Fibroblast of lung (primary cell): Measurements from ENCODE around the gene DPY19L1. TPM values are rescaled to one million over a fixed set of nuclear protein-coding genes. Genes with fewer than 3 reads are reported as not detected.
"Not testable (repeated sequence)": the region's sequence is repeated elsewhere in the genome, so short reads cannot be mapped to it uniquely, and the experiment has no call there.

Experiments used
- DNase-seq, 2 donors: peaks; one replicate each; pipeline versions ENCODE4 v3.0.0 to v3.0.0-alpha.2; 2010; ENCODE audit warnings: low read depth in 2 of 2
- H2AFZ ChIP-seq: 2 replicates; pipeline ENCODE4 v1.5.1; 2012; ENCODE audit warnings: low read length, control low read depth, inconsistent platforms
- H3K27ac ChIP-seq: 2 replicates; pipeline ENCODE4 v1.5.1; 2011; ENCODE audit warnings: low read length, control low read depth; ENCODE audit not compliant: insufficient read depth
- H3K27me3 ChIP-seq: 2 replicates; pipeline ENCODE4 v1.5.1; 2011; ENCODE audit warnings: mild to moderate bottlenecking, low read length; ENCODE audit not compliant: control insufficient read depth, insufficient read depth
- H3K36me3 ChIP-seq: 2 replicates; pipeline ENCODE4 v1.5.1; 2011; ENCODE audit warnings: low read length; ENCODE audit not compliant: control insufficient read depth, insufficient read depth
- H3K4me1 ChIP-seq: 2 replicates; pipeline ENCODE4 v1.5.1; 2011; ENCODE audit warnings: low read length; ENCODE audit not compliant: control insufficient read depth, insufficient read depth; ENCODE audit errors: extremely low read depth
- H3K4me2 ChIP-seq: 2 replicates; pipeline ENCODE4 v1.5.1; 2011; ENCODE audit warnings: low read length, control low read depth; ENCODE audit not compliant: insufficient read depth; ENCODE audit errors: extremely low read depth
- H3K4me3 ChIP-seq, 4 experiments: fragments of 200-600 bp in 1 of 4; sonication (generic) in 1 of 4; replicated peaks in 1 of 4; 2 replicates each; pipeline ENCODE4 v1.5.1; 2011 to 2016; ENCODE audit warnings: low read length in 4 of 4, low read depth in 3 of 4, mild to moderate bottlenecking in 3 of 4, control low read depth in 2 of 4, inconsistent platforms in 1 of 4, mixed read lengths in 1 of 4; ENCODE audit not compliant: insufficient read depth in 1 of 4; ENCODE audit errors: control extremely low read depth in 1 of 4
- H3K79me2 ChIP-seq: 2 replicates; pipeline ENCODE4 v1.5.1; 2012; ENCODE audit warnings: mild to moderate bottlenecking, low read length, inconsistent platforms; ENCODE audit not compliant: control insufficient read depth, insufficient read depth
- H3K9ac ChIP-seq: 2 replicates; pipeline ENCODE4 v1.5.1; 2011; ENCODE audit warnings: mild to moderate bottlenecking, low read length, control low read depth; ENCODE audit not compliant: insufficient read depth
- H3K9me3 ChIP-seq: 2 replicates; pipeline ENCODE4 v1.5.1; 2012; ENCODE audit warnings: low read depth, low read length; ENCODE audit not compliant: control insufficient read depth, insufficient read depth
- H4K20me1 ChIP-seq: 2 replicates; pipeline ENCODE4 v1.5.1; 2011; ENCODE audit warnings: low read length; ENCODE audit not compliant: control insufficient read depth, insufficient read depth; ENCODE audit errors: extremely low read depth
- EZH2 ChIP-seq: IDR thresholded peaks from 2 replicates; pipeline ENCODE4 v1.5.1; 2012; ENCODE audit warnings: low read length, control low read depth, mild to moderate bottlenecking; ENCODE audit errors: missing control alignments
- polyA minus RNA-seq: library from RNA; depleted of rRNA, polyadenylated mRNA; stranded (reverse); fragments of >200 nt; gene quantifications from 2 replicates; pipeline ENCODE4 v1.2.3, GENCODE V29; 2011; ENCODE audit warnings: low replicate concordance
- polyA plus RNA-seq, 2 donors: library from polyadenylated mRNA; depleted of rRNA in 1 of 2; stranded (reverse) in 1 of 2; unstranded in 1 of 2; fragments of >200 nt; gene quantifications; 2 replicates each; pipeline ENCODE4 v1.2.1, GENCODE V29; 2011 to 2012; ENCODE audit warnings: missing spikeins in 1 of 2
- total RNA-seq: library from RNA; depleted of rRNA; stranded (reverse); fragments of >200 nt; gene quantifications from 2 replicates; pipeline ENCODE4 v1.2.1, GENCODE V29; 2014
- TF ChIP-seq, protein P1 (sequence below), 2 donors: IDR thresholded peaks in 1 of 2; conservative IDR thresholded peaks in 1 of 2; 1 replicate in 1 of 2; 2 replicates in 1 of 2; pipeline ENCODE4 v1.5.1; 2011 to 2012; ENCODE audit warnings: low read length in 2 of 2, control low read depth in 1 of 2, inconsistent platforms in 1 of 2, low read depth in 1 of 2, mild to moderate bottlenecking in 1 of 2

DPY19L1 gene
- total RNA-seq = 28.8 and 30.1 TPM in 2 replicates
- 26.2 and 31.8 TPM in 2 replicates for polyA plus RNA-seq
- polyA plus RNA-seq (2012) = 13.8 and 16.2 TPM in 2 replicates
- polyA minus RNA-seq = 3.9 and 4.6 TPM in 2 replicates

DNA sequence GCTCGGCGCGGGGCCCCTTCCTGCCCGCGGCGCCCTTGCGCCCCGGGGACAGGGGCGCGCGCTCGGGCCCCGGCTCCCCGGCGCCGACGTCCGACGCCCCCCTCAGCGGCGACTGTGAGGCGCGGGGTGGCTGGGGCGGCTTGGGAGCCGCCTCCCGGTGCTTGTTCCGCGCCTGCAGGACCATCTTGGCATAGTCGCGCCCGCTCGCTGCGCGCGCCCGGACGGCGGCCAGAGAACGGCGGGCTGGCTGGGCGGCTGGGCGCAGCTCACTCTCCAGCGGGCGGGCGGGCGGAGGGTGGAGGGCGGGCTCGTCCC is at the start of gene DPY19L1:
Gene DPY19L1, minus strand, starts transcription at position 275 of the 315 bp plus-strand sequence. Its CDS starts 91 bp downstream, at position 184.
- Histone ChIP-seq H3K27me3 (no peaks in the 10 kb centered on the region), H3K9ac (peak within 1 kb of the TSS; percentile 70), H3K4me1 (peaks cover 2% of the 10 kb centered on the region), H3K79me2 (peaks cover 8% of the 10 kb centered on the region), H3K4me3 (peak within 1 kb of the TSS; percentile 67 to 81 (median 75)), H4K20me1 (no peaks in the 10 kb centered on the region), H3K4me2 (peak within 1 kb of the TSS; percentile 90), H2AFZ (peak within 1 kb of the TSS; percentile 90), H3K27ac (peak within 1 kb of the TSS; percentile 63), H3K9me3 (no peaks in the 10 kb centered on the region), H3K36me3 (no peaks in the 10 kb centered on the region)
- TF ChIP-seq EZH2 = no peak
- TF ChIP-seq, protein P1, sequence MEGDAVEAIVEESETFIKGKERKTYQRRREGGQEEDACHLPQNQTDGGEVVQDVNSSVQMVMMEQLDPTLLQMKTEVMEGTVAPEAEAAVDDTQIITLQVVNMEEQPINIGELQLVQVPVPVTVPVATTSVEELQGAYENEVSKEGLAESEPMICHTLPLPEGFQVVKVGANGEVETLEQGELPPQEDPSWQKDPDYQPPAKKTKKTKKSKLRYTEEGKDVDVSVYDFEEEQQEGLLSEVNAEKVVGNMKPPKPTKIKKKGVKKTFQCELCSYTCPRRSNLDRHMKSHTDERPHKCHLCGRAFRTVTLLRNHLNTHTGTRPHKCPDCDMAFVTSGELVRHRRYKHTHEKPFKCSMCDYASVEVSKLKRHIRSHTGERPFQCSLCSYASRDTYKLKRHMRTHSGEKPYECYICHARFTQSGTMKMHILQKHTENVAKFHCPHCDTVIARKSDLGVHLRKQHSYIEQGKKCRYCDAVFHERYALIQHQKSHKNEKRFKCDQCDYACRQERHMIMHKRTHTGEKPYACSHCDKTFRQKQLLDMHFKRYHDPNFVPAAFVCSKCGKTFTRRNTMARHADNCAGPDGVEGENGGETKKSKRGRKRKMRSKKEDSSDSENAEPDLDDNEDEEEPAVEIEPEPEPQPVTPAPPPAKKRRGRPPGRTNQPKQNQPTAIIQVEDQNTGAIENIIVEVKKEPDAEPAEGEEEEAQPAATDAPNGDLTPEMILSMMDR (conservative IDR thresholded peaks at IDR 0.05 in 1 of 2, IDR thresholded peaks at IDR 0.05 in 1 of 2; ENCODE audit: low read depth in 1 of 2, low read length in 2 of 2) = no peak
- DNase-seq = no peak

- not testable (repeated sequence) for H3K4me2 ChIP-seq, H3K27me3 ChIP-seq, H3K27ac ChIP-seq, H3K79me2 ChIP-seq, H3K36me3 ChIP-seq, H3K9ac ChIP-seq, H3K4me3 ChIP-seq, H4K20me1 ChIP-seq, DNase-seq, H2AFZ ChIP-seq, H3K4me1 ChIP-seq, H3K9me3 ChIP-seq
These were observed 42.2 kb upstream of the DPY19L1 start for GRCh38 chr7:35079517-35079916.

GRCh38 chr7:35074008-35074407 is 36.7 kb upstream of the DPY19L1 start:
- H3K9me3 ChIP-seq, DNase-seq, H3K9ac ChIP-seq, H2AFZ ChIP-seq, H3K4me3 ChIP-seq, H3K27me3 ChIP-seq, H3K79me2 ChIP-seq, H3K36me3 ChIP-seq, H3K27ac ChIP-seq, H4K20me1 ChIP-seq, H3K4me1 ChIP-seq, H3K4me2 ChIP-seq: not testable (repeated sequence)

GRCh38 chr7:35072950-35073827 is 35.9 kb upstream of the DPY19L1 start:
- H2AFZ ChIP-seq, H3K79me2 ChIP-seq, H4K20me1 ChIP-seq, H3K4me2 ChIP-seq, H3K27me3 ChIP-seq, H3K36me3 ChIP-seq, H3K9ac ChIP-seq, H3K4me1 ChIP-seq, H3K27ac ChIP-seq, H3K4me3 ChIP-seq, H3K9me3 ChIP-seq: not testable (repeated sequence)
- peak; percentile 35 to 42 for DNase-seq

DNA sequence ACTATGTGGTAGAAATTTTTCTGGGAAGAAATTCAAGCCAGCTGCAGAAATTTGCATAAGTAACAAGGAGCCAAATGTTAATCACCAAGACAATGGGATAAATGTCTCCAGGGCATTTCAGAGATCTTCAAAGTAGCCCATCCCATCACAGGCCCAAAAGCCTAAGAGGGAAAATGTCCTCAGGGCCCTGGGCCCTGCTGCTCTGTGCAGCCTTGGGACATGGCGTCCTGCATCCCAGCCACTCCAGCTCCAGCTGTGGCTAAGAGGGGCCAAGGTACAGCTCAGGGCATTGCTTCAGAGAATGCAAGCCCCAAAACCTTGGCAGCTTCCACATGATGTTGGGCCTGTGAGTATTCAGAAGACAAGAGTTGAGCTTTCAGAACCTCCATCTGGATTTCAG is 31.8 kb upstream of the DPY19L1 start:
- not testable (repeated sequence) for H3K4me1 ChIP-seq, H4K20me1 ChIP-seq, H3K36me3 ChIP-seq, H3K27ac ChIP-seq, H3K4me3 ChIP-seq, H2AFZ ChIP-seq, DNase-seq, H3K4me2 ChIP-seq, H3K9me3 ChIP-seq, H3K79me2 ChIP-seq, H3K27me3 ChIP-seq, H3K9ac ChIP-seq

GRCh38 chr7:35065382-35065781 is 28.1 kb upstream of the DPY19L1 start:
- not testable (repeated sequence) for H3K9ac ChIP-seq, H2AFZ ChIP-seq, H3K36me3 ChIP-seq, H3K4me3 ChIP-seq, H3K4me1 ChIP-seq, H3K4me2 ChIP-seq, H3K27me3 ChIP-seq, H4K20me1 ChIP-seq, H3K27ac ChIP-seq, H3K79me2 ChIP-seq, H3K9me3 ChIP-seq, DNase-seq
